ENCODE data around the gene SLC5A5.

The SLC5A5 gene

DNA sequence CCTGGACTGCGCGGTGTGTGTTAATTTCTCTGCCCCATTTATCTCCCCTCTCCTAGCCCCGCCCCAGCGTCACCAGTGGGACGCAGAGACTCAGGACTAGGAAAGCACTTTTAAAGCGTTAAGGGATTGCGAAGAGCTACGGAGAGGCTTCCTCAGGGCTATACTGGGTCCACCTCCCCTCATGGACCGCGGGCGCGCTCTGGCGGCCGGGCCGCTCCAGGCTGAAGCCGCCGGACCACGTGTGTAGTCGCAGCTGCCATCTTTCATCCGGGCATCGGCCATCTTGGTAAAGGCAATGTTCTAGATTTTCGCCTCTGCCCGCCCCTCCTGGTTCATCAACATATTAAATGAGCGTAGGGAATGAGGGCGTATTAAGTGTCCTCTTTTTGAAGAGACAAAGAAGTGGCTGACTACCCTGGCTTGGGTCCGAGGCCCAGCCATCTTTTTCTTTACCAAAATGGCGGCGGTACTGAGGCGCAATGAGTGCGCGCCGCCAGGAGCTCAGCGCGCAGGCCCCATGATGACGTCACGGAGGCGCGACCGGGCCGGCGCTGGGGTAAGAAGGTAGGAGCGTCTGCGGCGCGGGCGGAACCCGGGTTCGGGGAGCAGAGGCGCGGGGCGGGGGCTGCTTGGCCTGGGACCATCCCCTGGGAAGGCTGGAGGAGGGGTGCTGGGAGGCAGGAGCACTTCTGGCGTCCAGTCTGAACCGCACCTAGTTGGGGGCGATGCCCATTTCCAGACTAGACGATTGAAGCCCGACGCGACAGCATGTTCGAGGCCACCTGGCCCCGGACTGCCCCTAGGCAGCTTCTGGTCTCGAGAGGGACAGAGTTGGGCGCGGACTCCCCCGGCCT is 61.0 kb downstream of the SLC5A5 start, which contains the start of gene CCDC124 (continued):
- peak; percentile 87; the same call in 1 of the 2 replicates for TF ChIP-seq SP7 (tag by site-specific recombination; IDR thresholded peaks at IDR 0.05)
- no peak for TF ChIP-seq ZSCAN23 (tag by site-specific recombination; IDR thresholded peaks at IDR 0.05)
- TF ChIP-seq KLF8 (tag by site-specific recombination; IDR thresholded peaks at IDR 0.05): peak; percentile 82; the same call in 1 of the 2 replicates
- TF ChIP-seq ZNF843 (tag by site-specific recombination; IDR thresholded peaks at IDR 0.05): peak; percentile 73
- TF ChIP-seq ZNF514 (tag by site-specific recombination; IDR thresholded peaks at IDR 0.05): no peak
- no peak for TF ChIP-seq ZNF211 (tag by site-specific recombination; IDR thresholded peaks at IDR 0.05; ENCODE audit: low read depth)
- TF ChIP-seq ZSCAN30 (tag by site-specific recombination; IDR thresholded peaks at IDR 0.05): peak; percentile 78
- peak; percentile 100 for TF ChIP-seq YY1 (tag by site-specific recombination; IDR thresholded peaks at IDR 0.05)
- no peak for TF ChIP-seq ZNF707 (tag by site-specific recombination; IDR thresholded peaks at IDR 0.05)
- TF ChIP-seq ZNF433 (tag by site-specific recombination; IDR thresholded peaks at IDR 0.05; ENCODE audit: low read depth): no peak
- peak; percentile 53; the same call in 1 of the 2 replicates for TF ChIP-seq INSM2 (tag by site-specific recombination; IDR thresholded peaks at IDR 0.05)
- no peak for TF ChIP-seq ZNF341 (tag by site-specific recombination; IDR thresholded peaks at IDR 0.05; ENCODE audit: low read depth)
- TF ChIP-seq, protein P1, sequence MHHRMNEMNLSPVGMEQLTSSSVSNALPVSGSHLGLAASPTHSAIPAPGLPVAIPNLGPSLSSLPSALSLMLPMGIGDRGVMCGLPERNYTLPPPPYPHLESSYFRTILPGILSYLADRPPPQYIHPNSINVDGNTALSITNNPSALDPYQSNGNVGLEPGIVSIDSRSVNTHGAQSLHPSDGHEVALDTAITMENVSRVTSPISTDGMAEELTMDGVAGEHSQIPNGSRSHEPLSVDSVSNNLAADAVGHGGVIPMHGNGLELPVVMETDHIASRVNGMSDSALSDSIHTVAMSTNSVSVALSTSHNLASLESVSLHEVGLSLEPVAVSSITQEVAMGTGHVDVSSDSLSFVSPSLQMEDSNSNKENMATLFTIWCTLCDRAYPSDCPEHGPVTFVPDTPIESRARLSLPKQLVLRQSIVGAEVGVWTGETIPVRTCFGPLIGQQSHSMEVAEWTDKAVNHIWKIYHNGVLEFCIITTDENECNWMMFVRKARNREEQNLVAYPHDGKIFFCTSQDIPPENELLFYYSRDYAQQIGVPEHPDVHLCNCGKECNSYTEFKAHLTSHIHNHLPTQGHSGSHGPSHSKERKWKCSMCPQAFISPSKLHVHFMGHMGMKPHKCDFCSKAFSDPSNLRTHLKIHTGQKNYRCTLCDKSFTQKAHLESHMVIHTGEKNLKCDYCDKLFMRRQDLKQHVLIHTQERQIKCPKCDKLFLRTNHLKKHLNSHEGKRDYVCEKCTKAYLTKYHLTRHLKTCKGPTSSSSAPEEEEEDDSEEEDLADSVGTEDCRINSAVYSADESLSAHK (tag by site-specific recombination; IDR thresholded peaks at IDR 0.05): peak; percentile 17
- TF ChIP-seq ZNF335 (tag by site-specific recombination; conservative IDR thresholded peaks at IDR 0.05): peak; percentile 96
- 0 out of 2 replicates have a peak, but pooled peaks have one; percentile 9 for TF ChIP-seq KLF9 (tag by site-specific recombination; IDR thresholded peaks at IDR 0.05; ENCODE audit: low read depth)
- TF ChIP-seq ZBTB48 (tag by site-specific recombination; IDR thresholded peaks at IDR 0.05): peak; percentile 95
- TF ChIP-seq, protein P2, sequence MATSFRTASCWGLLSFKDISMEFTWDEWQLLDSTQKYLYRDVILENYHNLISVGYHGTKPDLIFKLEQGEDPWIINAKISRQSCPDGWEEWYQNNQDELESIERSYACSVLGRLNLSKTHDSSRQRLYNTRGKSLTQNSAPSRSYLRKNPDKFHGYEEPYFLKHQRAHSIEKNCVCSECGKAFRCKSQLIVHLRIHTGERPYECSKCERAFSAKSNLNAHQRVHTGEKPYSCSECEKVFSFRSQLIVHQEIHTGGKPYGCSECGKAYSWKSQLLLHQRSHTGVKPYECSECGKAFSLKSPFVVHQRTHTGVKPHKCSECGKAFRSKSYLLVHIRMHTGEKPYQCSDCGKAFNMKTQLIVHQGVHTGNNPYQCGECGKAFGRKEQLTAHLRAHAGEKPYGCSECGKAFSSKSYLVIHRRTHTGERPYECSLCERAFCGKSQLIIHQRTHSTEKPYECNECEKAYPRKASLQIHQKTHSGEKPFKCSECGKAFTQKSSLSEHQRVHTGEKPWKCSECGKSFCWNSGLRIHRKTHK (tag by site-specific recombination; IDR thresholded peaks at IDR 0.05): no peak
- TF ChIP-seq ZNF112 (tag by site-specific recombination; IDR thresholded peaks at IDR 0.05): no peak
- TF ChIP-seq MZF1 (tag by site-specific recombination; IDR thresholded peaks at IDR 0.05; ENCODE audit: borderline replicate concordance): no peak
- no peak for TF ChIP-seq ZNF48 (tag by site-specific recombination; IDR thresholded peaks at IDR 0.05)
- TF ChIP-seq SP2 (tag by site-specific recombination; IDR thresholded peaks at IDR 0.05): peak; percentile 79
- TF ChIP-seq ZNF266 (tag by site-specific recombination; IDR thresholded peaks at IDR 0.05; ENCODE audit: low read depth): no peak
- peak; percentile 86 for TF ChIP-seq ZNF280D (tag by site-specific recombination; IDR thresholded peaks at IDR 0.05)
- TF ChIP-seq ZBTB21 (tag by site-specific recombination; IDR thresholded peaks at IDR 0.05): peak; percentile 88
- peak; percentile 79 for TF ChIP-seq KLF17 (tag by site-specific recombination; IDR thresholded peaks at IDR 0.05)
- TF ChIP-seq, protein P3, sequence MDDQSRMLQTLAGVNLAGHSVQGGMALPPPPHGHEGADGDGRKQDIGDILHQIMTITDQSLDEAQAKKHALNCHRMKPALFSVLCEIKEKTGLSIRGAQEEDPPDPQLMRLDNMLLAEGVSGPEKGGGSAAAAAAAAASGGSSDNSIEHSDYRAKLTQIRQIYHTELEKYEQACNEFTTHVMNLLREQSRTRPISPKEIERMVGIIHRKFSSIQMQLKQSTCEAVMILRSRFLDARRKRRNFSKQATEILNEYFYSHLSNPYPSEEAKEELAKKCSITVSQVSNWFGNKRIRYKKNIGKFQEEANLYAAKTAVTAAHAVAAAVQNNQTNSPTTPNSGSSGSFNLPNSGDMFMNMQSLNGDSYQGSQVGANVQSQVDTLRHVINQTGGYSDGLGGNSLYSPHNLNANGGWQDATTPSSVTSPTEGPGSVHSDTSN (CRISPR knock-in tag; IDR thresholded peaks at IDR 0.05): no peak
- no peak; the same call in 1 of the 2 replicates for TF ChIP-seq ZNF133 (tag by site-specific recombination; IDR thresholded peaks at IDR 0.05)
- peak; percentile 90; the same call in 1 of the 2 replicates for TF ChIP-seq ZNF2 (tag by site-specific recombination; IDR thresholded peaks at IDR 0.05)
- TF ChIP-seq KLF1 (tag by site-specific recombination; IDR thresholded peaks at IDR 0.05): no peak
